Gastrocnemius medialis (tissue), 4 donors: ENCODE measurements around the gene MAML1. TPM values are rescaled to one million over a fixed set of nuclear protein-coding genes. Genes with fewer than 3 reads are reported as not detected.

Experiments used
- ATAC-seq, 2 donors: fragments of 150-250 bp; one replicate each; pipeline ENCODE4 v1.9.1; 2016
- DNase-seq, 2 donors: peaks; one replicate each; pipeline ENCODE4 v3.0.0-alpha.2; 2019
- H3K27ac ChIP-seq, 4 donors: fragments of 200-600 bp; sonication (generic); 1 replicate in 1 of 4; 2 replicates in 3 of 4; pipeline ENCODE4 v1.5.1; 2016 to 2018; ENCODE audit warnings: mild to moderate bottlenecking in 2 of 4, moderate library complexity in 1 of 4
- H3K27me3 ChIP-seq, 3 donors: fragments of 200-600 bp; sonication (generic) in 2 of 3; 1 replicate in 1 of 3; 2 replicates in 2 of 3; pipeline versions ENCODE4 v1.5.1 to v1.6.0; 2016 to 2019; ENCODE audit warnings: mild to moderate bottlenecking in 1 of 3, moderate library complexity in 1 of 3
- H3K36me3 ChIP-seq, 2 donors: fragments of 200-600 bp; sonication (generic) in 1 of 2; one replicate each; pipeline ENCODE4 v1.5.1; 2017 to 2018
- H3K4me1 ChIP-seq, 2 donors: fragments of 200-600 bp; sonication (generic) in 1 of 2; one replicate each; pipeline ENCODE4 v1.5.1; 2016 to 2017; ENCODE audit warnings: mild to moderate bottlenecking in 2 of 2
- H3K4me3 ChIP-seq, 4 donors: fragments of 200-600 bp; sonication (generic) in 3 of 4; 1 replicate in 1 of 4; 2 replicates in 3 of 4; pipeline ENCODE4 v1.5.1; 2016 to 2019; ENCODE audit warnings: mild to moderate bottlenecking in 2 of 4
- H3K9me3 ChIP-seq, 3 donors: fragments of 200-600 bp; sonication (generic) in 2 of 3; 1 replicate in 1 of 3; 2 replicates in 2 of 3; pipeline ENCODE4 v1.5.1; 2016 to 2019
- CTCF ChIP-seq, 5 experiments: fragments of 450-650 bp in 3 of 5; fragments of 200-600 bp in 2 of 5; sonication (generic) in 2 of 5; IDR thresholded peaks in 4 of 5; conservative IDR thresholded peaks in 1 of 5; 1 replicate in 4 of 5; 2 replicates in 1 of 5; pipeline ENCODE4 v1.5.1; 2016 to 2019; ENCODE audit warnings: antibody characterized with exemption in 5 of 5, mild to moderate bottlenecking in 3 of 5, moderate library complexity in 3 of 5
- POLR2A ChIP-seq, 2 donors: fragments of 450-650 bp; IDR thresholded peaks; one replicate each; pipeline ENCODE4 v1.6.1; 2017; ENCODE audit warnings: antibody characterized with exemption in 2 of 2, mild to moderate bottlenecking in 2 of 2, moderate library complexity in 2 of 2
- in situ Hi-C, 4 donors: fragments of 200-750 bp; cut with MboI; loops; one replicate each; pipeline versions ENCODE4 v1.15.0 to v1.8.0; 2017; ENCODE audit warnings: low sequenced_read_pairs in 4 of 4
- intact Hi-C: fragments of 100-400 bp; cut with DNase I; formaldehyde crosslinking; loops from one replicate; pipeline ENCODE4 v1.15.1; 2023; ENCODE audit warnings: low total_unique reads
- total RNA-seq, 4 donors: library from RNA; depleted of rRNA; stranded (reverse); fragments of >200 nt; gene quantifications; one replicate each; pipeline versions ENCODE4 v1.1.0 to v1.2.3, GENCODE V29; 2016

The MAML1 gene
- total RNA-seq, 4 donors from 2014 or later = 14.4 to 16.3 (median 15.1) TPM

- peak; percentile 99 to 100 for DNase-seq
- Histone ChIP-seq H3K27me3 (no peaks in the 10 kb centered on the region), H3K27ac (peak overlapping the region; percentile 93 to 100 (median 98)), H3K4me3 (peak overlapping the region; percentile 83 to 99 (median 88)), H3K36me3 (no peaks in the 10 kb centered on the region), H3K4me1 (peaks cover 21 to 28% of the 10 kb centered on the region in 2 donors), H3K9me3 (no peaks in the 10 kb centered on the region)
- in situ Hi-C loops (no loop called here), intact Hi-C loops (loop anchor here (1.0 kb wide), 7 partner anchors 20 to 209 kb away; partner anchors contain the start of genes MAML1, MGAT4B, MRNIP and TBC1D9B)
- ATAC-seq = peak; percentile 90 to 96
- TF ChIP-seq CTCF (IDR thresholded peaks at IDR 0.05 in 4 of 5, conservative IDR thresholded peaks at IDR 0.05 in 1 of 5) = no peak
- TF ChIP-seq POLR2A (IDR thresholded peaks at IDR 0.05) = peak; percentile 90 to 91
Observed at GRCh38 chr5:179697993-179698934, 34.4 kb upstream of the MAML1 start.

- H3K9me3 ChIP-seq = no peaks in the 10 kb centered on the region
- ATAC-seq = peak; percentile 31
- peaks cover 21 to 34% of the 10 kb centered on the region in 2 donors for H3K4me1 ChIP-seq
- intact Hi-C loops = loop anchor here (1.0 kb wide), 7 partner anchors 21 to 208 kb away; partner anchors contain the start of genes MAML1, MGAT4B, MRNIP and TBC1D9B
- peak within 1 kb of the TSS; percentile 93 to 100 (median 98) for H3K27ac ChIP-seq
- no peaks in the 10 kb centered on the region for H3K27me3 ChIP-seq
- peak within 1 kb of the TSS; percentile 83 to 99 (median 88) for H3K4me3 ChIP-seq
- no peaks in the 10 kb centered on the region for H3K36me3 ChIP-seq
- TF ChIP-seq POLR2A (IDR thresholded peaks at IDR 0.05) (peak; percentile 89), CTCF (IDR thresholded peaks at IDR 0.05 in 4 of 5, conservative IDR thresholded peaks at IDR 0.05 in 1 of 5) (peak in 1 of 5 experiments; percentile 9)
- DNase-seq = no peak
- in situ Hi-C loops = no loop called here
Observed at GRCh38 chr5:179698935-179699615, 33.5 kb upstream of the MAML1 start, which contains the start of gene CANX. Gene CANX, plus strand, starts transcription at chr5:179698967. Its CDS starts 6,715 bp downstream, at chr5:179705682.

- Histone ChIP-seq H3K27ac (peak overlapping the region; percentile 84 to 100 (median 96)), H3K4me3 (peak overlapping the region; percentile 80 to 99 (median 86)), H3K9me3 (no peaks in the 10 kb centered on the region), H3K36me3 (no peaks in the 10 kb centered on the region), H3K27me3 (no peaks in the 10 kb centered on the region), H3K4me1 (peaks cover 21 to 34% of the 10 kb centered on the region in 2 donors)
- intact Hi-C loops (no loop called here), in situ Hi-C loops (no loop called here)
- no peak for DNase-seq
- no peak for TF ChIP-seq POLR2A (IDR thresholded peaks at IDR 0.05)
- no peak for TF ChIP-seq CTCF (IDR thresholded peaks at IDR 0.05 in 4 of 5, conservative IDR thresholded peaks at IDR 0.05 in 1 of 5)
- peak; percentile 4 to 10 for ATAC-seq
Observed at GRCh38 chr5:179699616-179700237, 32.9 kb upstream of the MAML1 start.

GRCh38 chr5:179700401-179700918 is 32.2 kb upstream of the MAML1 start:
- TF ChIP-seq POLR2A (IDR thresholded peaks at IDR 0.05) (no peak), CTCF (IDR thresholded peaks at IDR 0.05 in 4 of 5, conservative IDR thresholded peaks at IDR 0.05 in 1 of 5) (no peak)
- H3K27me3 ChIP-seq = no peaks in the 10 kb centered on the region
- H3K4me3 ChIP-seq = peak overlapping the region in 3 of 4 donors; percentile 83 to 99 (median 90)
- ATAC-seq (no peak), DNase-seq (no peak)
- H3K27ac ChIP-seq = peak overlapping the region; percentile 84 to 100 (median 96)
- H3K4me1 ChIP-seq = peaks cover 21 to 34% of the 10 kb centered on the region in 2 donors
- no peaks in the 10 kb centered on the region for H3K36me3 ChIP-seq
- intact Hi-C loops (no loop called here), in situ Hi-C loops (no loop called here)
- H3K9me3 ChIP-seq = no peaks in the 10 kb centered on the region
